SK-N-SH treated with all-trans-retinoic acid at 6 μM for 48 hours (cell line): Measurements from ENCODE around the gene PERM1.

Source experiments
- ATAC-seq: fragments of 200-7000 bp; cut with Tn5 transposase; 3 replicates; pipeline ENCODE4 v1.9.1; 2020; ENCODE audit warnings: mild to moderate bottlenecking, moderate library complexity
- ARNTL ChIP-seq: fragments of 450-650 bp; formaldehyde crosslinking; IDR thresholded peaks from 2 replicates; pipeline ENCODE4 v1.5.0; 2020; ENCODE audit warnings: low read depth, mild to moderate bottlenecking, moderate library complexity, borderline replicate concordance
- BACH2 ChIP-seq: fragments of 250-450 bp; sonication (Bioruptor Pico); IDR thresholded peaks from 2 replicates; pipeline ENCODE4 v1.9.0; 2021; ENCODE audit warnings: mild to moderate bottlenecking, borderline replicate concordance
- CREB5 ChIP-seq: fragments of 250-450 bp; sonication (Bioruptor Pico); IDR thresholded peaks from 2 replicates; pipeline ENCODE4 v1.5.1; 2020; ENCODE audit warnings: low read depth, mild to moderate bottlenecking, moderate library complexity
- CSDC2 ChIP-seq: fragments of 250-450 bp; sonication (Bioruptor Pico); IDR thresholded peaks from 2 replicates; pipeline ENCODE4 v1.5.0; 2020; ENCODE audit warnings: mild to moderate bottlenecking, moderate library complexity
- ESRRG ChIP-seq: fragments of 250-450 bp; sonication (Bioruptor Pico); IDR thresholded peaks from 2 replicates; pipeline ENCODE4 v1.6.1; 2021; ENCODE audit warnings: mild to moderate bottlenecking
- GLIS3 ChIP-seq: fragments of 250-450 bp; sonication (Bioruptor Pico); IDR thresholded peaks from 2 replicates; pipeline ENCODE4 v1.5.0; 2020; ENCODE audit warnings: mild to moderate bottlenecking, moderate library complexity
- ISL1 ChIP-seq: fragments of 250-450 bp; sonication (Bioruptor Pico); IDR thresholded peaks from 2 replicates; pipeline ENCODE4 v2.1.2; 2022; ENCODE audit warnings: mild to moderate bottlenecking, moderate library complexity
- OSR1 ChIP-seq: fragments of 250-450 bp; sonication (Bioruptor Pico); IDR thresholded peaks from 2 replicates; pipeline ENCODE4 v1.8.0; 2022; ENCODE audit warnings: moderate library complexity, mild to moderate bottlenecking, inconsistent platforms
- PATZ1 ChIP-seq: fragments of 250-450 bp; sonication (Bioruptor Pico); IDR thresholded peaks from 2 replicates; pipeline ENCODE4 v1.8.0; 2020; ENCODE audit warnings: mild to moderate bottlenecking, moderate library complexity, borderline replicate concordance
- POU6F1 ChIP-seq: fragments of 250-450 bp; sonication (Bioruptor Pico); IDR thresholded peaks from 2 replicates; pipeline ENCODE4 v1.8.0; 2021; ENCODE audit warnings: low read depth, mild to moderate bottlenecking, moderate library complexity, borderline replicate concordance
- PPARA ChIP-seq: fragments of 250-450 bp; sonication (Bioruptor Pico); IDR thresholded peaks from 2 replicates; pipeline ENCODE4 v1.5.0; 2020; ENCODE audit warnings: mild to moderate bottlenecking, borderline replicate concordance
- RARB ChIP-seq: fragments of 250-450 bp; sonication (Bioruptor Pico); IDR thresholded peaks from 2 replicates; pipeline ENCODE4 v1.8.0; 2021; ENCODE audit warnings: mild to moderate bottlenecking, moderate library complexity
- SNAI2 ChIP-seq: fragments of 250-450 bp; sonication (Bioruptor Pico); IDR thresholded peaks from 2 replicates; pipeline ENCODE4 v1.5.0; 2020; ENCODE audit warnings: mild to moderate bottlenecking, moderate library complexity
- TCF4 ChIP-seq: fragments of 250-450 bp; sonication (Bioruptor Pico); IDR thresholded peaks from 2 replicates; pipeline ENCODE4 v1.8.0; 2021; ENCODE audit warnings: mild to moderate bottlenecking, moderate library complexity, borderline replicate concordance
- TOX ChIP-seq: fragments of 250-450 bp; sonication (Bioruptor Pico); IDR thresholded peaks from 2 replicates; pipeline ENCODE4 v1.8.0; 2021; ENCODE audit warnings: mild to moderate bottlenecking, moderate library complexity, borderline replicate concordance
- TSHZ2 ChIP-seq: fragments of 250-450 bp; sonication (Bioruptor Pico); IDR thresholded peaks from 2 replicates; pipeline ENCODE4 v1.5.0; 2020; ENCODE audit warnings: mild to moderate bottlenecking, moderate library complexity
- ZC3H10 ChIP-seq: fragments of 250-450 bp; sonication (Bioruptor Pico); IDR thresholded peaks from 2 replicates; pipeline ENCODE4 v1.5.1; 2021; ENCODE audit warnings: mild to moderate bottlenecking, moderate library complexity
- ZFP30 ChIP-seq: fragments of 450-650 bp; formaldehyde crosslinking; IDR thresholded peaks from 2 replicates; pipeline ENCODE4 v1.5.0; 2022; ENCODE audit warnings: mild to moderate bottlenecking, moderate library complexity
- ZNF565 ChIP-seq: fragments of 450-650 bp; formaldehyde crosslinking; conservative IDR thresholded peaks from 2 replicates; pipeline ENCODE4 v1.5.0; 2020; ENCODE audit warnings: low read depth, mild to moderate bottlenecking, moderate library complexity
- ZNF70 ChIP-seq: fragments of 450-650 bp; formaldehyde crosslinking; IDR thresholded peaks from 2 replicates; pipeline ENCODE4 v1.5.0; 2020; ENCODE audit warnings: mild to moderate bottlenecking, moderate library complexity
- TF ChIP-seq, protein P1 (sequence below): fragments of 250-450 bp; sonication (Bioruptor Pico); IDR thresholded peaks from 2 replicates; pipeline ENCODE4 v1.5.1; 2021; ENCODE audit warnings: mild to moderate bottlenecking, moderate library complexity

PERM1 gene

GRCh38 chr1:928825-929661, 52.9 kb downstream of the PERM1 start (continued):
- TF ChIP-seq PATZ1 (CRISPR knock-in tag) = no peak
- no peak for TF ChIP-seq GLIS3
- TF ChIP-seq ZNF565 (CRISPR knock-in tag) = no peak

GRCh38 chr1:927748-928147, 54.1 kb downstream of the PERM1 start:
- TF ChIP-seq, protein P1, sequence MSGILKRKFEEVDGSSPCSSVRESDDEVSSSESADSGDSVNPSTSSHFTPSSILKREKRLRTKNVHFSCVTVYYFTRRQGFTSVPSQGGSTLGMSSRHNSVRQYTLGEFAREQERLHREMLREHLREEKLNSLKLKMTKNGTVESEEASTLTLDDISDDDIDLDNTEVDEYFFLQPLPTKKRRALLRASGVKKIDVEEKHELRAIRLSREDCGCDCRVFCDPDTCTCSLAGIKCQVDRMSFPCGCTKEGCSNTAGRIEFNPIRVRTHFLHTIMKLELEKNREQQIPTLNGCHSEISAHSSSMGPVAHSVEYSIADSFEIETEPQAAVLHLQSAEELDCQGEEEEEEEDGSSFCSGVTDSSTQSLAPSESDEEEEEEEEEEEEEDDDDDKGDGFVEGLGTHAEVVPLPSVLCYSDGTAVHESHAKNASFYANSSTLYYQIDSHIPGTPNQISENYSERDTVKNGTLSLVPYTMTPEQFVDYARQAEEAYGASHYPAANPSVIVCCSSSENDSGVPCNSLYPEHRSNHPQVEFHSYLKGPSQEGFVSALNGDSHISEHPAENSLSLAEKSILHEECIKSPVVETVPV (CRISPR knock-in tag) = no peak
- TF ChIP-seq ZC3H10 (CRISPR knock-in tag) (no peak), TOX (CRISPR knock-in tag) (no peak), ZNF565 (CRISPR knock-in tag) (no peak), ARNTL (no peak), RARB (CRISPR knock-in tag) (no peak), SNAI2 (no peak), CREB5 (CRISPR knock-in tag) (no peak), POU6F1 (CRISPR knock-in tag) (no peak), TCF4 (no peak), CSDC2 (CRISPR knock-in tag) (no peak), TSHZ2 (CRISPR knock-in tag) (no peak), GLIS3 (no peak), ISL1 (no peak), ZFP30 (CRISPR knock-in tag) (no peak), PPARA (CRISPR knock-in tag) (no peak), ZNF70 (CRISPR knock-in tag) (no peak)
- ATAC-seq = no peak

GRCh38 chr1:927234-927633, 54.7 kb downstream of the PERM1 start:
- TF ChIP-seq ZC3H10 (CRISPR knock-in tag) (no peak), ZFP30 (CRISPR knock-in tag) (no peak), ZNF70 (CRISPR knock-in tag) (no peak), ESRRG (CRISPR knock-in tag) (no peak), GLIS3 (no peak), CSDC2 (CRISPR knock-in tag) (no peak), TCF4 (no peak), SNAI2 (no peak), BACH2 (CRISPR knock-in tag) (no peak), OSR1 (CRISPR knock-in tag) (no peak), ARNTL (no peak)
- TF ChIP-seq, protein P1 (CRISPR knock-in tag) = no peak

More at GRCh38 chr1:927234-927633, 54.7 kb downstream of the PERM1 start:
- no peak for ATAC-seq
